ENCODE measurements around the gene MXRA8. TPM values are rescaled to one million over a fixed set of nuclear protein-coding genes. Genes with fewer than 3 reads are reported as not detected.
A peak's percentile ranks its signal among the peaks of the same experiment; 100 is the strongest.

MXRA8 gene
- total and polyA plus RNA-seq, 7 experiments from 2014 or later = 0.39 to 2.2 (median 0.86) TPM

DNA sequence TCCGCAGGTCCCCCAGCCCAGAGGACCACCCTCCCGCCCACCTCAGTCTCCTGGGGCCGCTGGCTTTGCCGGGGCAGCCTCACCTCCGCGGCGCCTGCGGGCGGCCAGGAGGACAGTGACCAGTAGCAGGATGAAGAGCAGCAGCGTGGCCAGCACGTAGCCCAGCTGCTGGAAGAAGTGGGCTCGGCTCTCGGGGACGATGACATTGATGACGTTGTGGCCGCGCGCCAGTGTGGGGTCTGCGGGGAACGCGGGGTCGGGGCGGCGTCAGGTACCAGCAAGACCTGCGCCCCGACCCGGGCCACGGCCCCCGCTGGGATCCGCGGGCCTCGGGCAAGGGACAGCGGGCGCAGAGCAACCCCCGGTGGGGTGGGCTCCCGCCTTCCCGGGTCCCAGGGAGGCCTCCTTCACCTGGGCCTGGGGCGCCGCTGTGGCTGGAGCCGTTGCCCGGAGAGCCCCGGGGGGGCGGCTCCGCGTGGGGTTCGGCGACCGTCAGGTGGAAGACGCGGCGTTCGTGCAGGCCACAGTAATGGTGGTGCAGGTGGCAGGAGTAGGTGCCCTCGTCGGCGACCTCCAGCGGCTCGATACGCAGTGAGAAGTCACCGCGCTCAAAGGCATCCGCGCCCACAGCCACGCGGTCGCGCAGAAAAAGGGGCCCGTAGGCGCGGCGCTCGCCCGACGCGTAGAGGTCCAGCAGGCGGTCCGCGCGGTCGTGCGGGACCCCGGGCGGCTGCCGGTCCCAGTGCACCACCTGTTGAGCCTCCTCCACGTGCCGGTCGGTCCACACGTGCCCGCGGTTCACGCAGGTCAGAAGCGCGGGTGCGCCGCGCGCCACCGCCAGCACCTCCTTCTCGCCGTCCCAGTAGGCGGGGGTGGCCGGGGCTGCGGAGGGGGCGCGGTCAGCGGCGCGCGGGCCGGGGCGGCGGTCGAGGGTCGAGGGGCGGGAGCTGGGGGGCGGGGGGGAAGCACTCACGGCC is 3.8 kb downstream of the MXRA8 start:
- Histone ChIP-seq H3K36me3 (ENCODE audit: control insufficient read depth in 2 of 3, insufficient read depth in 3 of 3, low read length in 3 of 3) (no peaks in the 10 kb centered on the region), H3K9me3 (ENCODE audit: control insufficient read depth in 2 of 3, low read length in 3 of 3) (no peaks in the 10 kb centered on the region), H3K4me3 (ENCODE audit: low read length) (no peak overlapping the region), H3K4me1 (ENCODE audit: control insufficient read depth in 2 of 2, insufficient read depth in 2 of 2, low read length in 2 of 2) (peaks cover 0 to 18% of the 10 kb centered on the region in 2 donors), H3K27ac (ENCODE audit: low read depth, low read length) (no peak overlapping the region), H3K27me3 (ENCODE audit: control insufficient read depth in 2 of 2, insufficient read depth in 2 of 2, low read length in 2 of 2) (peaks cover 0 to 9% of the 10 kb centered on the region in 2 donors)
- peaks cover 0 to 34% (median 11%) of the 10 kb centered on the region in 5 donors for H3K27me3 Mint-ChIP-seq
- ChIA-PET POLR2A (interaction anchor here (0.6 to 1.2 kb wide), 7 partner anchors 16 to 252 kb away, joined by 3 to 5 read pairs (median 3); no protein-coding TSS in a partner anchor), CTCF (no interaction called here)
- peaks cover 5 to 28% (median 19%) of the 10 kb centered on the region in 7 donors for H3K4me1 Mint-ChIP-seq
- peak overlapping the region in 1 of 9 donors; percentile 30 for H3K27ac Mint-ChIP-seq
- ATAC-seq (no peak), DNase-seq (peak in 1 of 9 donors; percentile 32)
- peaks cover 0 to 2% (median 0%) of the 10 kb centered on the region in 5 donors for H3K36me3 Mint-ChIP-seq
- intact Hi-C loops (cut with micrococcal nuclease) = no loop called here
- peaks cover 0 to 3% (median 0%) of the 10 kb centered on the region in 11 donors for H3K9me3 Mint-ChIP-seq
- H3K4me3 Mint-ChIP-seq = peak overlapping the region in 7 of 10 donors; percentile 32 to 84 (median 56)

DNA sequence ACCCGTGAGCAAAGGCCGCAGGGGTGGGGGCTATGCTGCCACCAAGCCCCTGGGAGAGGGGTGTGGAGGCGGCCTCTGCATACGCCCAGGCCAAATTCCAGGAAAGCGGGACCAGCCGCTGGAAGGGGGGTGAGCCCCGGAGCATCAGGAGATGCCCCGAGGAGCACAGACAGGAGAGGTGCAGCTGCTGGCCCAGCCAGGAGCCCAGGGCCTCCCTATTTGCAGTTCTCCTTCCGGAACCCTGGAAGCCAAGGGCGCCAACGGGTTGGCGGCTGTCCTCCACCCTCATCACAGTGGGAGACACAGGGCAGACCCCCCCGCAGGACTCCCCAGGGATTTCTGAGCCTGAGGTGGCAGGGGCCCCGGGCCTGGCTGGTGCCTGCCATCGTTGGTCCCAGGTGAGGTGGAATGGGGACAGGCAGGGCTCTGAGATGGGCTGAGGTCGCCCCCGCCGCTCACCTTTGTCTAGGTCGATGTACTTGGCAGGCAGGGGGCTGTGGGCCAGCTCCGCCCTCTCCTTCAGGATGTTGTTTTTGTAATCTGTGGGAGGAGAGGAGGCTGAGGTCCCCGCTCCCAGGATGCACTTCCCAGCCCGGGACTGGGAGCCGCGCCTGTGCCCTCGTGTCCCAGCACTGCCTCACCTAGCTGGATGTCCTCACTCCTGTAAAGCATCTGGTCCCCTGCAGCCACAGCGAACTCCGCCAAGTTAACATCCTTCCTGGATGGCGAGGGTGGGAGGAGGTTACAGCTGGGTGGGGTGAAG is 4.8 kb downstream of the MXRA8 start:
- H3K9me3 Mint-ChIP-seq = peaks cover 0 to 3% (median 0%) of the 10 kb centered on the region in 11 donors
- intact Hi-C loops (cut with micrococcal nuclease) = no loop called here
- peak overlapping the region in 1 of 9 donors; percentile 25 for H3K27ac Mint-ChIP-seq
- H3K27ac ChIP-seq (ENCODE audit: low read depth, low read length) = no peak overlapping the region
- POLR2A ChIA-PET = interaction anchor here (0.7 to 2.8 kb wide), 7 partner anchors 16 to 251 kb away, joined by 3 to 9 read pairs (median 3); partner anchors contain the start of gene AURKAIP1
- peaks cover 0 to 31% (median 9%) of the 10 kb centered on the region in 5 donors for H3K27me3 Mint-ChIP-seq
- CTCF ChIA-PET = no interaction called here
- peak overlapping the region in 7 of 10 donors; percentile 6 to 84 (median 41) for H3K4me3 Mint-ChIP-seq
- peaks cover 0 to 12% of the 10 kb centered on the region in 2 donors for H3K4me1 ChIP-seq (ENCODE audit: control insufficient read depth in 2 of 2, insufficient read depth in 2 of 2, low read length in 2 of 2)
- no peak overlapping the region for H3K4me3 ChIP-seq (ENCODE audit: low read length)
- no peaks in the 10 kb centered on the region for H3K9me3 ChIP-seq (ENCODE audit: control insufficient read depth in 2 of 3, low read length in 3 of 3)
- peaks cover 0 to 20% (median 11%) of the 10 kb centered on the region in 7 donors for H3K4me1 Mint-ChIP-seq
- H3K27me3 ChIP-seq (ENCODE audit: control insufficient read depth in 2 of 2, insufficient read depth in 2 of 2, low read length in 2 of 2) = peaks cover 0 to 9% of the 10 kb centered on the region in 2 donors
- no peaks in the 10 kb centered on the region for H3K36me3 ChIP-seq (ENCODE audit: control insufficient read depth in 2 of 3, insufficient read depth in 3 of 3, low read length in 3 of 3)
- peaks cover 0 to 2% (median 0%) of the 10 kb centered on the region in 5 donors for H3K36me3 Mint-ChIP-seq
- ATAC-seq = no peak
- DNase-seq = no peak

DNA sequence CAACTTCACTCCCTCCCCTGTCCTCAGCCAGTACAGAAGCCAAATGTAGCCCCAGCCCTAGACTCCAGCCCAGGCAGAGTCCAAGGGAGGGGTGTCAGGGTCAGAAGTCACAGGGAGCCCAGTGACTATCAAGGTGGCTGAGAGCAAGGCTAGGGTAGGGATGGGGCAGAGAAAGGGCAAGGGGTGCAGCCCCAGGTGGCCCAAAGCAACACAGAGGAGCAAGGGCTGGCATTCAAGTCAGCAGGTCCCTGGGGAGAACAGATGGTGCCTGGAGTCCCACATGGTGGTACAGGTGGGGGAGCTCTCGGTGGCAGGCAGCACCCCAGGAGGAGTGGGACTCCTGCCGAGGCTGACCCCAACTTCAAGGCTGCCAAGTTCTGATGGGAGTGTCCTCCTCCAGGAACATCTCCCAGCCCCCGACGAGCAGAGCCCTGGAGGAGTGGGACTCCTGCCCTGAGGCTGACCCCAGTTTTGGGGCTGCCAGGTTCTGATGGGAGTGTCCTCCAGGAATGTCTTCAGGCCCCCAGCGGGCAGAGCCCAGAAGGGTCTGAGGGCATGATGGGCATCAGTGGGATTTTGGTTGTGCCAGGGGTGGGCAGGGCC is 5.5 kb downstream of the MXRA8 start:
- Histone ChIP-seq H3K27me3 (ENCODE audit: control insufficient read depth in 2 of 2, insufficient read depth in 2 of 2, low read length in 2 of 2) (peaks cover 0 to 8% of the 10 kb centered on the region in 2 donors), H3K27ac (ENCODE audit: low read depth, low read length) (no peak overlapping the region), H3K4me1 (ENCODE audit: control insufficient read depth in 2 of 2, insufficient read depth in 2 of 2, low read length in 2 of 2) (peaks cover 0 to 16% of the 10 kb centered on the region in 2 donors), H3K4me3 (ENCODE audit: low read length) (no peak overlapping the region), H3K9me3 (ENCODE audit: control insufficient read depth in 2 of 3, low read length in 3 of 3) (no peaks in the 10 kb centered on the region), H3K36me3 (ENCODE audit: control insufficient read depth in 2 of 3, insufficient read depth in 3 of 3, low read length in 3 of 3) (no peaks in the 10 kb centered on the region)
- Mint-ChIP-seq H3K36me3 (peaks cover 0 to 2% (median 0%) of the 10 kb centered on the region in 5 donors), H3K9me3 (peaks cover 0 to 3% (median 0%) of the 10 kb centered on the region in 11 donors), H3K4me1 (peaks cover 0 to 20% (median 15%) of the 10 kb centered on the region in 7 donors), H3K27me3 (peaks cover 0 to 31% (median 9%) of the 10 kb centered on the region in 5 donors), H3K27ac (peak overlapping the region in 5 of 9 donors; percentile 8 to 86 (median 51)), H3K4me3 (peak overlapping the region; percentile 25 to 85 (median 58))
- no peak for ATAC-seq
- DNase-seq = no peak
- intact Hi-C loops (cut with micrococcal nuclease) = no loop called here
- CTCF ChIA-PET = no interaction called here
- POLR2A ChIA-PET = interaction anchor here (0.8 to 2.8 kb wide), 4 partner anchors 12 to 21 kb away, joined by 3 to 13 read pairs (median 6); partner anchors contain the start of gene AURKAIP1

DNA sequence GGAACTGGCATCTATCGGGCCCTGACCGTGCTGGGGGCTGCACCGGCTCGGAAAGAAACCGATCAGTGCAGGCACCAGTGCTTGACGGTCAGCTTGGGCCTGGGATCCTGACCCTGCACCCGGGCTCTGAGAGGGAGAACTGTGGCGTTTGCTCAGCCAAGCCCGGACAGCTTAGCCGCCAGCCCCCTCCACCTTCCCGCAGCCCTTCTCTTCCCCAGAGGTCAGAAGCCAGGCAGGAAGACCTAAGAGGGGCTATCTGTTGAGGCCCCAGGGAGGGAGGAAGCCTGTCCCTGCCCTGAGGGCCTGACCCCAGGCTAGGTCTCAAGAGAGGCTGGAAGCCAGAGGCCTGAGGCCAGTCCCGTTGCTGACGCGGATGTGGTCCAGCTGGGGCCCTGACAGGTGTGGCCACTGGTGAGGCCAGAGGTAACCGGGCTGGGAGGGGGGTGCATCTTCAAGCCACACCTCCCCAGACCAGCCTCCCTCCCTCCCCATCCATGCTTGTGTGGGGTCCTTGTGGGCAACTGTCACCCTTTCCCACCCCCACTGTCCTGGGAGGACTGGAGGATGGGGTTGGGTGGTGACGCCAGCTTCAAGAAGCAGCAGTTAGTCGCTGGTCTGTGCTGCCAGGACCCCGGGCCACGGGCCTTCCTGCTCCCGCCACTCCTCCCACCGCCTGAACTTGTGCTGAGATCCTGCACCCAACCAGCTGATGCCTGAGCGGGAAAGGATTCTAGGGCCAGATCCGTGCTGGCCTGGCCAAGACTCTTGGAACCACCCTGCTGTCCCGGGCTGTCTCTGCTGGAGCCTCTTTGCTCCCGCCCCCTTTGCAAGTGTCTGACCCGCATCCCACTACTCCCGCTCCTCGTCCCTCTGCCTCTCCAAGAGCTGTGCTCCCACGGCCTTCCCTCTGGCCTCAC is 6.6 kb downstream of the MXRA8 start:
- H3K9me3 Mint-ChIP-seq = peaks cover 0 to 3% (median 0%) of the 10 kb centered on the region in 11 donors
- ATAC-seq (no peak), DNase-seq (no peak)
- H3K27ac Mint-ChIP-seq = peak overlapping the region in 6 of 9 donors; percentile 48 to 86 (median 66)
- peaks cover 0 to 2% (median 0%) of the 10 kb centered on the region in 5 donors for H3K36me3 Mint-ChIP-seq
- intact Hi-C loops (cut with micrococcal nuclease) = no loop called here
- H3K4me3 Mint-ChIP-seq = peak overlapping the region; percentile 31 to 85 (median 70)
- H3K4me1 Mint-ChIP-seq = peaks cover 10 to 31% (median 24%) of the 10 kb centered on the region in 7 donors
- POLR2A ChIA-PET = interaction anchor here (0.8 to 2.8 kb wide), 4 partner anchors 14 to 23 kb away, joined by 3 to 13 read pairs (median 6); partner anchors contain the start of gene AURKAIP1
- CTCF ChIA-PET = interaction anchor here (0.7 to 1.2 kb wide), 3 partner anchors 18 to 89 kb away, joined by 3 to 4 read pairs (median 3); no protein-coding TSS in a partner anchor
- H3K27me3 Mint-ChIP-seq = peaks cover 0 to 26% (median 9%) of the 10 kb centered on the region in 5 donors
- peaks cover 0 to 19% of the 10 kb centered on the region in 2 donors for H3K4me1 ChIP-seq (ENCODE audit: control insufficient read depth in 2 of 2, insufficient read depth in 2 of 2, low read length in 2 of 2)
- peaks cover 0 to 6% of the 10 kb centered on the region in 2 donors for H3K27me3 ChIP-seq (ENCODE audit: control insufficient read depth in 2 of 2, insufficient read depth in 2 of 2, low read length in 2 of 2)
- no peak overlapping the region for H3K27ac ChIP-seq (ENCODE audit: low read depth, low read length)
- H3K4me3 ChIP-seq (ENCODE audit: low read length) = no peak overlapping the region
- no peaks in the 10 kb centered on the region for H3K36me3 ChIP-seq (ENCODE audit: control insufficient read depth in 2 of 3, insufficient read depth in 3 of 3, low read length in 3 of 3)
- H3K9me3 ChIP-seq (ENCODE audit: control insufficient read depth in 2 of 3, low read length in 3 of 3) = no peaks in the 10 kb centered on the region

DNA sequence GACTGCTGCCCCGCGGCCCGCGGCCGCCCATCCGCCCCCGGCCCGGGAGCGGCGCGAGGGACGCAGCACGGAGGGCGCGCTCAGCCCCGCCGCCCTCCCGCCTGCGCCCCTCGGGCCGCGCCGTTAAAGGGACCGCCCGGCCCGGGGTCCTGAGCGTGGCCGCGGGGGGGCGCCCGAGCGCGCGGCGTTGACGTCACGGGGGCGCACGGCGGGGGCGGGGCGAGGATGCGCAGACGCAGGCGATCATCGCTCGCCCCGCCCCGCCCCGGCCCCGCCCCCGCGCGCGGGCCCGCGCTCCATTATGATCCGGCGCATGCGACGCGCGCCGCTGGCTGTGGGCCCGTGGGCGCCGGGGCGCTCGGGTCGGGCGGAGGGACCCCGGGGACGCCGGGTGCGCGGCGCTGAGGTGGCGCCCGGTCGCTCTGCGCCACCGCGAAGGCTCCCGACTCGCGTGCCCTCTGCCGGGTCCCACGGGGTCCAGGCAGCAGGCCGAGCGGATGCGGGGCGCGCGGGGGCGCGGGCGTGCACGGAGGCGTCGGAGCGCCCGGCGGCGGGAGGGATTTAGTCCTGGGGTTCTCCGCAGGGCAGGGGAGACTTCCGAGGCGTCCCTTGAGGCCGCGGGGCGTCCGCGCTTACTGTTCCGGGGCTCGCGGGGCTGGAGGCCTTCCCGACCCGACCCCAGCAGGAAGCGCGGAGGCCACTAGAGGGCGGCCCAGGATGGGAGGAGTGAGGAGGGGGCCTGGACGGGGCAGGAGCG is 8.9 kb downstream of the MXRA8 start, which contains the start of gene DVL1:
Gene DVL1 (minus strand): TSS at position 163 of the 757 bp plus-strand sequence. CDS start 353 bp downstream, outside the sequence.
- intact Hi-C loops (cut with micrococcal nuclease) = loop anchor here (1.0 kb wide), 6 partner anchors 22 to 92 kb away; partner anchors contain the start of genes CPTP (in 1 of the 2), INTS11 (in 1 of the 2) and PUSL1 (in 1 of the 2)
- Histone ChIP-seq H3K27me3 (ENCODE audit: control insufficient read depth in 2 of 2, insufficient read depth in 2 of 2, low read length in 2 of 2) (peaks cover 0 to 6% of the 10 kb centered on the region in 2 donors), H3K4me3 (ENCODE audit: low read length) (peak within 1 kb of the TSS; percentile 56), H3K36me3 (ENCODE audit: control insufficient read depth in 2 of 3, insufficient read depth in 3 of 3, low read length in 3 of 3) (no peaks in the 10 kb centered on the region), H3K4me1 (ENCODE audit: control insufficient read depth in 2 of 2, insufficient read depth in 2 of 2, low read length in 2 of 2) (peaks cover 0 to 19% of the 10 kb centered on the region in 2 donors), H3K9me3 (ENCODE audit: control insufficient read depth in 2 of 3, low read length in 3 of 3) (no peaks in the 10 kb centered on the region), H3K27ac (ENCODE audit: low read depth, low read length) (peak within 1 kb of the TSS; percentile 92)
- peak within 1 kb of the TSS; percentile 40 to 85 (median 76) for H3K4me3 Mint-ChIP-seq
- ChIA-PET POLR2A (interaction anchor here (2.2 kb wide), 1 partner anchor 26 kb away, joined by 15 read pairs; the partner anchor contains the start of gene AURKAIP1), CTCF (no interaction called here)
- peaks cover 13 to 34% (median 29%) of the 10 kb centered on the region in 7 donors for H3K4me1 Mint-ChIP-seq
- peaks cover 0 to 24% (median 9%) of the 10 kb centered on the region in 5 donors for H3K27me3 Mint-ChIP-seq
- H3K36me3 Mint-ChIP-seq = peaks cover 0 to 2% (median 0%) of the 10 kb centered on the region in 5 donors
- DNase-seq = peak; percentile 51 to 86 (median 78)
- H3K9me3 Mint-ChIP-seq = peaks cover 0 to 3% (median 0%) of the 10 kb centered on the region in 11 donors
- H3K27ac Mint-ChIP-seq = peak within 1 kb of the TSS in 5 of 9 donors; percentile 34 to 76 (median 56)
- peak; percentile 94 for ATAC-seq

Measured in naive thymus-derived CD4-positive, alpha-beta T cell (primary cell).